Mucosa of rectum (tissue), 2 donors: ENCODE results near the gene ADCY1.

Source experiments
- H3K27ac ChIP-seq, 2 donors: one replicate each; pipeline ENCODE4 v1.7.0; 2013; ENCODE audit warnings: inconsistent platforms in 2 of 2, low read depth in 2 of 2, low read length in 2 of 2
- H3K27me3 ChIP-seq, 2 donors: one replicate each; pipeline ENCODE4 v1.7.0; 2013; ENCODE audit warnings: low read length in 2 of 2; ENCODE audit not compliant: control insufficient read depth in 2 of 2, insufficient read depth in 2 of 2
- H3K36me3 ChIP-seq, 2 donors: one replicate each; pipeline ENCODE4 v1.7.0; 2013; ENCODE audit warnings: low read length in 2 of 2; ENCODE audit not compliant: control insufficient read depth in 2 of 2, insufficient read depth in 2 of 2
- H3K4me1 ChIP-seq, 2 donors: one replicate each; pipeline ENCODE4 v1.7.0; 2013; ENCODE audit warnings: low read length in 2 of 2, mild to moderate bottlenecking in 1 of 2; ENCODE audit not compliant: control insufficient read depth in 2 of 2, insufficient read depth in 2 of 2
- H3K4me3 ChIP-seq, 2 donors: one replicate each; pipeline ENCODE4 v1.7.0; 2013; ENCODE audit warnings: low read length in 2 of 2
- H3K9ac ChIP-seq, 2 donors: one replicate each; pipeline ENCODE4 v1.7.0; 2013; ENCODE audit warnings: low read length in 2 of 2, low read depth in 1 of 2, mild to moderate bottlenecking in 1 of 2
- H3K9me3 ChIP-seq, 2 donors: one replicate each; pipeline ENCODE4 v1.7.0; 2013; ENCODE audit warnings: low read length in 2 of 2; ENCODE audit not compliant: control insufficient read depth in 2 of 2
- donor health status: healthy.
- donor health status: Normal muscosa, but diverticular disease.

ADCY1 gene

DNA sequence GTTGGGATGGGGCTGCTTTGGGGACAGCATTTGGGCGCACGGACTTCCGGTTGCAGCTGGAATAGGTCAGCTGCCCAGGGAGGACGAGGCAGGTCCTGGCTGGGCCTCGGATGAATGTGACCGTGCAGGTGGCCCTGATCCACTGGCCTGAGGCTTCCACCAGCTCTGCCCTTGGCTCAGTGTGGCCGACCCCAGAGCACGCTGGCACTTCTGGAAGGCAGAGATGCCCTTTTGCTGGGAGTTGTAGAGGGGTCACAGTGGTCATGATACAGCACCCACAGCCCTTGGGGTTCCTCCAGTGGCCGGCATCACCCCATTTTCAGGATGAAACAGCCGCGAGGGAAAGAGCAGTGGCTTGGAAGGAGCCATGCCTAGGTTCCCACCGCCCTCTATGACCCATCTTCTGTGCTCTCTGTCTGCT is 19.0 kb downstream of the ADCY1 start:
- Histone ChIP-seq H3K4me1 (no peaks in the 10 kb centered on the region), H3K9ac (no peak overlapping the region), H3K9me3 (no peaks in the 10 kb centered on the region), H3K4me3 (no peak overlapping the region), H3K27me3 (no peaks in the 10 kb centered on the region), H3K36me3 (no peaks in the 10 kb centered on the region), H3K27ac (no peak overlapping the region)

DNA sequence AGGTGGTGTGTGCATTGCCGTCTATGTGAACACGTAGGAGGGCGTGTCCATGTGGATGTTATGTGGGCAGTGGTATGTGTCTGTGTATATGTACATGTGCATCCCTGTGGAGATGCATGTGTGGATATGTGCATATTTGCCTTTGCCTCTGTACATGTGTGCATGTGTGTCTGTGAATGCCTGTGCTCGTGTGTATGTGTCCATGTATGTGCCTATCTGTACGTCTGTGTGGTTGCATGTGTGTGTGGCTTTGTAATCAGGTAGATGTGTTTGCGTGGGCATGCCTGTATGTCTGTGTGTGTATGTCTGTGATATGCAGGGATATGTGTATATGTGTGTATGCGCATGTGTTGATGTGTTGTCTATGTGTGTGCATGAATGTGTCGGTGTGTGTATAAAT is 19.7 kb downstream of the ADCY1 start:
- Histone ChIP-seq H3K9ac (no peak overlapping the region), H3K27ac (no peak overlapping the region), H3K27me3 (no peaks in the 10 kb centered on the region), H3K4me1 (no peaks in the 10 kb centered on the region), H3K9me3 (no peaks in the 10 kb centered on the region), H3K4me3 (no peak overlapping the region), H3K36me3 (no peaks in the 10 kb centered on the region)

DNA sequence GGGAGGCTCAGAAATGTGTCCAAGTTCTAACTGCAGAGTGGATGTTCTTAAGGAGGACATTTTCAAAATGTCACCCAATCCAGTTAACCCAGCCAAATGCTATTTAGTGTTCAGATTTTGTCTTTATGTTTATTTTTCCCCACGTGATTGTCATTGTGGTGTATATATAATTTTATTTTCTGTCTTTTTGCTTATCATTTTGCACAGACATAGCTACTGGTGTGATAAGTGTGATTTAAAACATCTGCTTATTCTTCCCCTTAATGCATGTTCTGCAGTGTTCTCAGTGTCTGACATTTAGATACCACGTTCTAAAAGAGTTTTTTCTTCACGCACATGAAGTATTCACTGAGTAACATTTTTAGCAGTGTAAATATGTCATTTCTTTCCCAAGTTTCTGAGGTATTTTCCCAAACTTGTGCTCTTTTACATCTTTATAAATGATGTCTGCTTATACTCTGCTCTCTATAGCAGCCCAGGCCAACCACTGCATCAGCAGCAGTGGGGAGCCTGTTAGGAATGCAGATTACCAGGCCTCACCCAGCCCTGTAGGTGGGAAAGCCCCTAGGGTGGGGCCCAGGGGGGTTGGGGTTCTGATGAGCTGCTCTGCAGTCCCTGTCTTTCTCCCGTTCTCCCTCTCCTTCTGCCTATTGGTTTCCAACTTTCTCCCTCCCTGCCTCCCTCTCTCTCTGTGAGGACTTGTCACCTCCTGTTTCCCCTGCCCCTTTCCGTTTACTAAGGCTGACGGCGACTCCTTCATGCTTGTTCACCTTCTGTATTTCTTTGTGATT is 20.8 kb downstream of the ADCY1 start:
- no peaks in the 10 kb centered on the region for H3K36me3 ChIP-seq
- H3K4me1 ChIP-seq = no peaks in the 10 kb centered on the region
- no peak overlapping the region for H3K4me3 ChIP-seq
- no peak overlapping the region for H3K9ac ChIP-seq
- H3K27ac ChIP-seq = no peak overlapping the region
- no peaks in the 10 kb centered on the region for H3K9me3 ChIP-seq
- no peaks in the 10 kb centered on the region for H3K27me3 ChIP-seq

DNA sequence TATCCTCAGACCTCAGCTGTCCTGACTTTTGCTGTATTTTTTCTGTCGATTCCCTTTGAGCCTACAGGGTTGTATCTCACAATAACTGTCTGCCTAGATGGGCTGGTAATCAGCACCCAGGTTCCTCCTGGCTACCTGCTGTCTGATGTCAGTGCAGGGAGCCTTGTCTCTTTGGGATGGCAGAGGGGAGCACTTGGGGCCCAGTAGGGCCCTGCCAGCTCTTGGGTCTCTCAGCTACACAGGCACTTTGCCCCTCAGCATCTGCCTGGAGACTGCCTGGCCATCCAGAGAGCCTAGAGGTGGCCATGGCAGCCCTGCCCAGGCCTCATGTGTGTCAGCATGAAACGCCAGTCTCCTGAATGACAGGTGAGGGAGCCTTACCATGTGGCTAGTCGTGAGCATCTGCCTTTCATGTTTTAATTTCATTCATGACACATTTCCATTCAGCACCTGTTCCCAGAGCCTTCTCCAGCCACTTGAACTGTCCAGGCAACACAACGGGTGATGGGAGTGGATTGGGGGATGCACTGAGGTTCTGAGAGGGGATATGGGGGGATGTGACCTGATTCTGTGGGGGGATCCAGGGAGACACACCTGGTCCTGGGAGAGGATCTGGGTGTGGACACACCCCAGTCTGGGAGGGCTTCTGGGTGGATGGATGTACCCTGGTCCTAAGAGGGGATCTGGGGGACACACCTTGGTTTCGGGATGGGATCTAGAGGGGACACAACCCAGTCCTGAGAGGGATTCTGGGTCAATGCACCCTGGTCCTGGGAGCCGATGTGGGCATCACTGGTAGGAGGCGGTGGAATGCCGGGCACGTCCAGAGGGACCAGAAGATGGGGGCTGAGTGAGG is 21.9 kb downstream of the ADCY1 start:
- no peaks in the 10 kb centered on the region for H3K27me3 ChIP-seq
- H3K4me1 ChIP-seq = no peaks in the 10 kb centered on the region
- no peak overlapping the region for H3K9ac ChIP-seq
- H3K36me3 ChIP-seq = no peaks in the 10 kb centered on the region
- no peak overlapping the region for H3K4me3 ChIP-seq
- no peak overlapping the region for H3K27ac ChIP-seq
- H3K9me3 ChIP-seq = no peaks in the 10 kb centered on the region

DNA sequence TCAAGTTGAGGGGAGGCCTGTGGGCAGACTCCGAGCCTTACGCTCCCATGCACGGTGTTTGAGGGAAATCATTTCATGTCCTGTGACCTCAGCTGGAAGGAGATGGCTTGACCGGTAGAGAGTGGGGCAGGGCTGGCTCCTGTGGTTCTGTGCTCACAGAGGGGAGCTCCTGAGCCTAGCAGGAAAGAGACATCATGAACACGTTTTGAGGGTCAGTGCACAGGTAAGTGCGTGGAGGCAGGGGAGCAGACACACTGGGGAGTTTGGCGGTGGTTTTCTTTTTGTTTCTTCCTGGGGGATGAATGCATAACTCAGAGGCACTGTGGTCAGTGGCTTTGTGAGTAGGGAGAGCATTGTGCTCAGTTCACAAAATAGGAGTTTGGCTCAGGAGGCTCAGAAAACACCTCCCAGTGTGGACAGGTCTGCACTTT is 22.5 kb downstream of the ADCY1 start:
- H3K4me3 ChIP-seq = no peak overlapping the region
- no peaks in the 10 kb centered on the region for H3K27me3 ChIP-seq
- no peak overlapping the region for H3K9ac ChIP-seq
- no peaks in the 10 kb centered on the region for H3K9me3 ChIP-seq
- no peaks in the 10 kb centered on the region for H3K4me1 ChIP-seq
- no peak overlapping the region for H3K27ac ChIP-seq
- H3K36me3 ChIP-seq = no peaks in the 10 kb centered on the region

DNA sequence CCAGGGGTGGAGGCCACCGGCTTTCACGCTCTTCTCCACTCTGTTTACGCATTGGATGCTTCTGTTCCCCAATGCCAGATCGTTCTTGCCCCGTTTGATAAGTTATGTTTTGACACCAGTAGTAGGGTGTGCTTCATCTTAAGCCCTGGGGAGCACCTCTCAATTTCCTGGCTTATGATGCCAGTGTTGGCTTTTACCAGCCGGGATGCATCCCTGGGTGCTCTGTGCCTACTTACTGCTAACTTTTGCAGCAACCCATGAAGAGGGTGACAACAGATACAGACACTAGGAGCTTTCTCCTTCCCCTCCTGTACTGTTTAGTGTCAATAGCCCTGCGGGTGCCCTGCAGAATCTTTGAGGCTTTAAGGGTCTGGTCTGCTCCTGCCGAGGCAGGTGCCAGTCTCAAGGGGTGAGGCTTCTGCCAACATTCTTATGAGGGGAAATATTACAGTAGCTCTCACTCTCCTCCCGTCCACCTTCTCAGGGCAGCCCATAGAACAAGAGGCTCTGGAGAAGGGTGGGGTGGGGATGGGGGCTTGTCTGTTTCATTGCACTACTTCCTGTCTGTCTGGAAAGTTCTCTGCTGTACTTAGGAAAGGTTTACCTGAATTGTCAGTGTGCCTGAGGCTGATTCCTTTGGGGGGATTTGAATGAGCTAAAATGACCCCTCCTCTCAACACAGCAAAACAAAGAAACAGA is 23.3 kb downstream of the ADCY1 start:
- no peak overlapping the region for H3K4me3 ChIP-seq
- H3K36me3 ChIP-seq = no peaks in the 10 kb centered on the region
- H3K9ac ChIP-seq = no peak overlapping the region
- H3K4me1 ChIP-seq = no peaks in the 10 kb centered on the region
- H3K27me3 ChIP-seq = no peaks in the 10 kb centered on the region
- H3K9me3 ChIP-seq = no peaks in the 10 kb centered on the region
- no peak overlapping the region for H3K27ac ChIP-seq

DNA sequence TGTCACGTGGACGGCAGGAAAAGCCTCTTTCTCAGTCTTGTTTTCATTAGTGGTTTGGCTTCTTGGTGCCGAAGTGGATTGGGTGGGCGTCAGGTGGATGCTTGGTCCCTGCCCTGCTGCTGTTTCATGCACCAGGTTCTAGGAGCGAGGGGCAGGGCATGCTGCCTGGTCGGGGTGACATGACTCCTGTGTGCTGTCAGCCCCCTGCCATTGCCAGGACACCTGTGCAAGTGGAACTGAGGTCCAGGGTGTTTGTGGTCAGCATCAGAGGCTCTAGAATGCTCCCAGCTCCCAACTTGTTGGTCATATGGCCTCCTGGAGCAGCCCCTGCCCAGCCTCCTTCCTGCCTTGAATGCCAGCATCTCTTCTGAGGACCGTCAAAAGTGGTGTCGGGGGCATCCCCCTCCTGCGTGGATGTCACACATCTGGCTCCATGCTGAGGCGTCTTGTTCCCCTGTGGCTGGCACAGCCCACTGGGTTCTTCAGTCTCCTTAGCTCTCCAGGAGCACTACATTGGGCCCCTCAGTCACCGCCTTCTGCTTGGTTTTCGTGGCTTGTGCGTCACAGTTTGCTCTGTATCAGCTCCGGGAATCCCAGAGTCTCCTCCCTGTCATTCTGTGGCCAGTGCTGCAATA is 24.8 kb downstream of the ADCY1 start:
- H3K27me3 ChIP-seq = no peaks in the 10 kb centered on the region
- no peak overlapping the region for H3K27ac ChIP-seq
- H3K4me1 ChIP-seq = no peaks in the 10 kb centered on the region
- H3K9me3 ChIP-seq = no peaks in the 10 kb centered on the region
- H3K4me3 ChIP-seq = no peak overlapping the region
- H3K36me3 ChIP-seq = no peaks in the 10 kb centered on the region
- no peak overlapping the region for H3K9ac ChIP-seq

DNA sequence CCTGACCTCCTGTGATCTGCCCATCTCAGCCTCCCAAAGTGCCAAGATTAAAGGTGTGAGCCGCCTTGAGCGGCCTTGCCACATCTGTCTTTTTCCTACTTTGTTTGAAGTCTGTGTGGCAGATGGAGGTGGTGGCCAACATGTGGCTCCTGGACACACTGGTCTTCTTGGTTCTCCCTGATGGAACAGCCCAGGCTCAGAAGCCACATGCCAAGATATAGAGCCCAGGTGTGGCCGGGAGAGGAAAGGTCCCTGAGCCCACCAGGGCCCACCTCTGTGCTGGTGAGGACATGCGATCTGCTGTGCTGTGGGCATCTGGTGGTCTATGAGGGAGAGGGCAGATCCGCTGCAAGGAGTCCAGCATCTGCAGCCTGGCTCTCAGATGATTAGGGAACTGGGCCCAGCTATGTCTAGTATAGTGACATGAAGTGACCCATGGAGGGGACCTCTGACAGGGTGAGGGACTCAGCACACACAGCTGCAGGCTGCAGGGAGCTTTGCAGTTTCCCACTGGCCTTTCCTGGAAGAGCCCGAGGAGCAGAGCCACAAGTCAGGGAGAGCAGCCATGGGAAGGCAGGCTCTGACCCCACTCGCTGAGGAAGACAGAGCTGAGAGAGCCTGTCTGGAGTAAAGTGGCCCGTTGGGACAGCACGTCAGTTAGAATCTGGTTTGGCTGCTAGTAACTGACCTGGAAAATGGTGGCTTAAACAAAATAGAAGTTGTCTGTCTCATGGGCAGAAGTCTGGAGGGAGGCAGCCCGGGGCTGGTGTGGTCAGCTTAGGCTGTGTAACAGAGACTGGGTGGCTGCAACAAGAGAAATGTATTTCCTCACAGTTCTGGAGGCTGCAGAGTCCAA is 25.9 kb downstream of the ADCY1 start:
- Histone ChIP-seq H3K27ac (no peak overlapping the region), H3K9ac (no peak overlapping the region), H3K9me3 (no peaks in the 10 kb centered on the region), H3K27me3 (no peaks in the 10 kb centered on the region), H3K4me3 (no peak overlapping the region), H3K36me3 (no peaks in the 10 kb centered on the region), H3K4me1 (no peaks in the 10 kb centered on the region)

DNA sequence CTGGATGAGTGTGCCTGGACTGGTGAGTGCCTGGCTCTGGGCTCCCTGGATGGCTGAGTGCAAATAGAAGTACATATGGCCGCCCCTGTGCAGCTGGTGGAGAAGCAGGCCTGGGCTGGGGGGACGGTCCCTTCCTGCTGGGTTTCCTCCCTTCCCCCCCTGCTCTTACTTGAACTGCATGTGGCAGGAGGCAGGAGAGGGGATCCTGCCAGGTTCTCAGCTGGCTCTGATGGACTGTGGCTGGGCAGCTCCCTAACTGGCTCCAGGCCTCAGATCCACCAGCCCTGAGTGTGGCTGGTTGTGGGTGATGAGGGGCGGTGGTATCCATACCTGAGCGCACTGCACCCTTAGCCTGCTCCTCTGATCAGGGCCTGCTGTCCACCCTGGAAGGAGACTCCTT is 26.9 kb downstream of the ADCY1 start:
- H3K27ac ChIP-seq = no peak overlapping the region
- no peaks in the 10 kb centered on the region for H3K9me3 ChIP-seq
- no peak overlapping the region for H3K4me3 ChIP-seq
- no peaks in the 10 kb centered on the region for H3K27me3 ChIP-seq
- no peaks in the 10 kb centered on the region for H3K36me3 ChIP-seq
- H3K9ac ChIP-seq = no peak overlapping the region
- H3K4me1 ChIP-seq = no peaks in the 10 kb centered on the region
